ENCODE results near the gene GRK4. TPM values are rescaled to one million over a fixed set of nuclear protein-coding genes. Genes with fewer than 3 reads are reported as not detected.

Gene GRK4
- total RNA-seq, 1 experiment from 2014 or later, result 4.2 TPM

DNA sequence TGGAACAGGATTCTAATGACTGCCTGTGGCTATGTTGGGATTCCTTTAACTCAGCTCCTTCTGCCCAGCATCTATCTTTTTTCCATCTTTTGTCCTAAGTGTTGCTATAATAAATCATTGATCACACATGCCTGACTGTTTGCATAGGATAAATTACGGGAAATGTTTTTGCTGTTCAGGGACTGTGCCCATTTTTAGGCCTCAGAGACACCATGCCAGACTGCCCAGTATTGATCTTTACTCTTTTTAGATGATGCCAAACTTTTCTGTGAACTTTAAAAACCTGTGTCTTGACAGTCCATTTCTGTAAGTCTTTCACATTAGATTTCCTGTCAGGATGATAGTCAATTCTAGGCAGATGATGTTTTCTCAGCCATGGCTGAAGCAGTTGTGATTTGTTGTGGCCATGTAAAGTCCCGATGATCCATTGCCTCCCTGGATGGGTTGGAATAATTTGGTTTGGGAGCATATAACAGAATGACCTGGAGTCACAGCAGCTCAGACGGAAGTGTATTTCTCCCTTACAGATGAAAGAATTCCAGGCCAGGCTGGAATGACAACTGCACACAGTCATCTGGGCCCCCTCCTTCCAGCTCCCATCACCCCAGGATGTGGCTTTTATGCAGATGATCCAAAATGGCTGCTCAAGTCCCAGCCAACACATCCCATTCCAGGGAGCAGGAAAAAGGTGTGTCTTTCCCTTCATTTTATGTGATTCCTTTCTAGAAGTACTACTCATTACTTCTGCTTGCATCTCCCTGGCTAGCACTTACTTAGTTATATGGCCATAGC is 107.5 kb downstream of the GRK4 start:
- Histone ChIP-seq H3K9me2 (ENCODE audit: insufficient read depth) (no peaks in the 10 kb centered on the region), H3K36me3 (ENCODE audit: control insufficient read depth in 1 of 2, insufficient read depth in 2 of 2, low read length in 2 of 2) (no peaks in the 10 kb centered on the region), H3K79me2 (ENCODE audit: insufficient read depth, low read length) (peaks cover 10% of the 10 kb centered on the region), H3K27ac (ENCODE audit: low read depth, low read length) (no peak overlapping the region), H3K4me1 (ENCODE audit: control insufficient read depth in 1 of 2, insufficient read depth in 2 of 2, low read length in 2 of 2) (peaks cover 9 to 14% of the 10 kb centered on the region in 2 experiments), H4K20me1 (ENCODE audit: insufficient read depth) (0 out of 2 replicates have a peak, but pooled peaks cover 1% of the 10 kb centered on the region), H2AFZ (ENCODE audit: low read depth, low read length, poor library complexity, severe bottlenecking) (no peak overlapping the region), H3K4me3 (replicated peaks in 1 of 2; ENCODE audit: low read depth in 1 of 2, low read length in 2 of 2) (no peak overlapping the region), H3K9ac (ENCODE audit: low read length) (no peak overlapping the region), H3K27me3 (ENCODE audit: insufficient read depth, low read length) (no peaks in the 10 kb centered on the region), H3K9me3 (ENCODE audit: control insufficient read depth in 1 of 2, insufficient read depth in 1 of 2, low read depth in 1 of 2, low read length in 2 of 2) (no peaks in the 10 kb centered on the region), H3K4me2 (ENCODE audit: low read length) (no peak overlapping the region)
- DNase-seq (ENCODE audit: low read depth, low spot score) (no peak), ATAC-seq (no peak)
- TF ChIP-seq ELF1 (IDR thresholded peaks at IDR 0.05; ENCODE audit: borderline replicate concordance, low read depth), result no peak
- no peak for TF ChIP-seq RAD21 (IDR thresholded peaks at IDR 0.05; ENCODE audit: low read depth)
- TF ChIP-seq SP1 (IDR thresholded peaks at IDR 0.05; ENCODE audit: low read depth), result no peak
- no peak for TF ChIP-seq EZH2phosphoT487 (IDR thresholded peaks at IDR 0.05; ENCODE audit: borderline replicate concordance)
- no peak for TF ChIP-seq FOSL1 (IDR thresholded peaks at IDR 0.05; ENCODE audit: low read depth)
- TF ChIP-seq, protein P1, sequence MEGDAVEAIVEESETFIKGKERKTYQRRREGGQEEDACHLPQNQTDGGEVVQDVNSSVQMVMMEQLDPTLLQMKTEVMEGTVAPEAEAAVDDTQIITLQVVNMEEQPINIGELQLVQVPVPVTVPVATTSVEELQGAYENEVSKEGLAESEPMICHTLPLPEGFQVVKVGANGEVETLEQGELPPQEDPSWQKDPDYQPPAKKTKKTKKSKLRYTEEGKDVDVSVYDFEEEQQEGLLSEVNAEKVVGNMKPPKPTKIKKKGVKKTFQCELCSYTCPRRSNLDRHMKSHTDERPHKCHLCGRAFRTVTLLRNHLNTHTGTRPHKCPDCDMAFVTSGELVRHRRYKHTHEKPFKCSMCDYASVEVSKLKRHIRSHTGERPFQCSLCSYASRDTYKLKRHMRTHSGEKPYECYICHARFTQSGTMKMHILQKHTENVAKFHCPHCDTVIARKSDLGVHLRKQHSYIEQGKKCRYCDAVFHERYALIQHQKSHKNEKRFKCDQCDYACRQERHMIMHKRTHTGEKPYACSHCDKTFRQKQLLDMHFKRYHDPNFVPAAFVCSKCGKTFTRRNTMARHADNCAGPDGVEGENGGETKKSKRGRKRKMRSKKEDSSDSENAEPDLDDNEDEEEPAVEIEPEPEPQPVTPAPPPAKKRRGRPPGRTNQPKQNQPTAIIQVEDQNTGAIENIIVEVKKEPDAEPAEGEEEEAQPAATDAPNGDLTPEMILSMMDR (IDR thresholded peaks at IDR 0.05 in 2 of 3, conservative IDR thresholded peaks at IDR 0.05 in 1 of 3; ENCODE audit: borderline replicate concordance in 1 of 3, insufficient read depth in 1 of 3, low read depth in 2 of 3, low read length in 2 of 3), result no peak
- TF ChIP-seq, protein P2, sequence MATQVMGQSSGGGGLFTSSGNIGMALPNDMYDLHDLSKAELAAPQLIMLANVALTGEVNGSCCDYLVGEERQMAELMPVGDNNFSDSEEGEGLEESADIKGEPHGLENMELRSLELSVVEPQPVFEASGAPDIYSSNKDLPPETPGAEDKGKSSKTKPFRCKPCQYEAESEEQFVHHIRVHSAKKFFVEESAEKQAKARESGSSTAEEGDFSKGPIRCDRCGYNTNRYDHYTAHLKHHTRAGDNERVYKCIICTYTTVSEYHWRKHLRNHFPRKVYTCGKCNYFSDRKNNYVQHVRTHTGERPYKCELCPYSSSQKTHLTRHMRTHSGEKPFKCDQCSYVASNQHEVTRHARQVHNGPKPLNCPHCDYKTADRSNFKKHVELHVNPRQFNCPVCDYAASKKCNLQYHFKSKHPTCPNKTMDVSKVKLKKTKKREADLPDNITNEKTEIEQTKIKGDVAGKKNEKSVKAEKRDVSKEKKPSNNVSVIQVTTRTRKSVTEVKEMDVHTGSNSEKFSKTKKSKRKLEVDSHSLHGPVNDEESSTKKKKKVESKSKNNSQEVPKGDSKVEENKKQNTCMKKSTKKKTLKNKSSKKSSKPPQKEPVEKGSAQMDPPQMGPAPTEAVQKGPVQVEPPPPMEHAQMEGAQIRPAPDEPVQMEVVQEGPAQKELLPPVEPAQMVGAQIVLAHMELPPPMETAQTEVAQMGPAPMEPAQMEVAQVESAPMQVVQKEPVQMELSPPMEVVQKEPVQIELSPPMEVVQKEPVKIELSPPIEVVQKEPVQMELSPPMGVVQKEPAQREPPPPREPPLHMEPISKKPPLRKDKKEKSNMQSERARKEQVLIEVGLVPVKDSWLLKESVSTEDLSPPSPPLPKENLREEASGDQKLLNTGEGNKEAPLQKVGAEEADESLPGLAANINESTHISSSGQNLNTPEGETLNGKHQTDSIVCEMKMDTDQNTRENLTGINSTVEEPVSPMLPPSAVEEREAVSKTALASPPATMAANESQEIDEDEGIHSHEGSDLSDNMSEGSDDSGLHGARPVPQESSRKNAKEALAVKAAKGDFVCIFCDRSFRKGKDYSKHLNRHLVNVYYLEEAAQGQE (IDR thresholded peaks at IDR 0.05; ENCODE audit: low read depth), result no peak
- POLR2A ChIA-PET, result no interaction called here
- CTCF ChIA-PET, result no interaction called here
- RAD21 ChIA-PET (ENCODE audit: low non-redundant PET in 1 of 2, low total read pairs in 2 of 2, uncharacterized antibody in 2 of 2, unreplicated experiment in 2 of 2), result no interaction called here
- intact Hi-C loops (cut with micrococcal nuclease), result no loop called here
- no TSS peak for BruUV-seq (replicated peaks)
